MM.1S (cell line): Measurements from ENCODE around the gene KANK4.

Experiments
- DNase-seq: peaks from one replicate; pipeline ENCODE4 v3.0.0-alpha.2; 2015
- H2AFZ ChIP-seq: fragments of 300-600 bp; sonication (generic); 2 replicates; pipeline ENCODE4 v1.6.0; 2016; ENCODE audit warnings: antibody characterized with exemption, low read length
- H3F3A ChIP-seq: fragments of 300-600 bp; sonication (generic); 2 replicates; pipeline ENCODE4 v1.6.1; 2016; ENCODE audit warnings: mild to moderate bottlenecking, antibody characterized with exemption, low read length, moderate library complexity, mixed read lengths; ENCODE audit not compliant: insufficient read depth
- H3K27ac ChIP-seq: fragments of 300-600 bp; sonication (generic); 2 replicates; pipeline ENCODE4 v1.5.1; 2016; ENCODE audit warnings: mild to moderate bottlenecking, low read length
- H3K27me3 ChIP-seq: fragments of 300-600 bp; sonication (generic); replicated peaks from 2 replicates; pipeline ENCODE4 v1.6.0; 2016; ENCODE audit warnings: low read length; ENCODE audit not compliant: insufficient read depth
- H3K36me3 ChIP-seq: fragments of 300-600 bp; sonication (generic); replicated peaks from 2 replicates; pipeline ENCODE4 v1.6.1; 2016; ENCODE audit warnings: mild to moderate bottlenecking, low read length, mixed read lengths; ENCODE audit not compliant: insufficient read depth
- H3K4me1 ChIP-seq: fragments of 300-600 bp; sonication (generic); 2 replicates; pipeline ENCODE4 v1.6.1; 2016; ENCODE audit warnings: low read length, mixed read lengths
- H3K4me2 ChIP-seq: fragments of 300-600 bp; sonication (generic); 2 replicates; pipeline ENCODE4 v1.6.0; 2016; ENCODE audit warnings: low read depth, low read length
- H3K4me3 ChIP-seq: fragments of 300-600 bp; sonication (generic); 2 replicates; pipeline ENCODE4 v1.5.1; 2016; ENCODE audit warnings: low read length, mixed read lengths
- H3K79me2 ChIP-seq: fragments of 300-600 bp; sonication (generic); 2 replicates; pipeline ENCODE4 v1.6.1; 2016; ENCODE audit warnings: mixed run types, low read length, mixed read lengths
- H3K9ac ChIP-seq: fragments of 300-600 bp; sonication (generic); 2 replicates; pipeline ENCODE4 v1.6.1; 2016; ENCODE audit warnings: low read length, mixed read lengths
- H3K9me2 ChIP-seq: fragments of 300-600 bp; sonication (generic); replicated peaks from 2 replicates; pipeline ENCODE4 v1.6.1; 2016; ENCODE audit warnings: mild to moderate bottlenecking, low read length, mixed read lengths; ENCODE audit not compliant: insufficient read depth
- H3K9me3 ChIP-seq: fragments of 300-600 bp; sonication (generic); replicated peaks from 2 replicates; pipeline ENCODE4 v1.6.1; 2016; ENCODE audit warnings: mild to moderate bottlenecking, low read length, mixed read lengths; ENCODE audit not compliant: insufficient read depth
- H4K20me1 ChIP-seq: fragments of 300-600 bp; sonication (generic); 2 replicates; pipeline ENCODE4 v1.6.1; 2016; ENCODE audit warnings: mild to moderate bottlenecking, low read length, moderate library complexity, mixed read lengths; ENCODE audit not compliant: insufficient read depth
- EZH2 ChIP-seq: fragments of 300-600 bp; sonication (generic); optimal IDR thresholded peaks from 2 replicates; pipeline ENCODE3; 2017; ENCODE audit warnings: low read depth, mild to moderate bottlenecking, antibody characterized with exemption, low read length, mixed read lengths
- EZH2phosphoT487 ChIP-seq: fragments of 300-600 bp; sonication (generic); IDR thresholded peaks from 2 replicates; pipeline ENCODE4 v1.6.1; 2018; ENCODE audit warnings: antibody characterized with exemption, low read length
- TF ChIP-seq, protein P1 (sequence below): fragments of 300-600 bp; sonication (generic); IDR thresholded peaks from 2 replicates; pipeline ENCODE4 v1.5.1; 2016; ENCODE audit warnings: antibody characterized with exemption, low read length, mixed read lengths

Gene KANK4

DNA sequence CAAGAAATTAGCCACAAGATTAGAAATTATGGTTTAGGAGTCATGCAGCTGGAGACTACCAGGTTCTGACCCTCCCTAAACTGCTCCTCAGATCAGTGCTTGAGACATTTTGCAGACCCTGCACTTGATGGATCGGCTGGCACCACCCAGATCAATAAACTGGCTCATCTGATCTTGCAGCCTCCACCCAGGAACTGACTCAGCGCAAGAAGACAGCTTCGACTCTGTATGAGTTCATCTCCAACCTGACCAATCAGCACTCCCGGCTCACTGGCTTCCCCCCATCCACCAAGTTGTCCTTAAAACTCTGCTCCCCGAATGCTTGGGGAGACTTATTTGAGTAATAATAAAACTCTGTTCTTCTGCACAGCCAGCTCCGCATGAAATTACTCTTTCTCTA is 84.5 kb downstream of the KANK4 start:
- TF ChIP-seq EZH2 (no peak), EZH2phosphoT487 (no peak)
- TF ChIP-seq, protein P1, sequence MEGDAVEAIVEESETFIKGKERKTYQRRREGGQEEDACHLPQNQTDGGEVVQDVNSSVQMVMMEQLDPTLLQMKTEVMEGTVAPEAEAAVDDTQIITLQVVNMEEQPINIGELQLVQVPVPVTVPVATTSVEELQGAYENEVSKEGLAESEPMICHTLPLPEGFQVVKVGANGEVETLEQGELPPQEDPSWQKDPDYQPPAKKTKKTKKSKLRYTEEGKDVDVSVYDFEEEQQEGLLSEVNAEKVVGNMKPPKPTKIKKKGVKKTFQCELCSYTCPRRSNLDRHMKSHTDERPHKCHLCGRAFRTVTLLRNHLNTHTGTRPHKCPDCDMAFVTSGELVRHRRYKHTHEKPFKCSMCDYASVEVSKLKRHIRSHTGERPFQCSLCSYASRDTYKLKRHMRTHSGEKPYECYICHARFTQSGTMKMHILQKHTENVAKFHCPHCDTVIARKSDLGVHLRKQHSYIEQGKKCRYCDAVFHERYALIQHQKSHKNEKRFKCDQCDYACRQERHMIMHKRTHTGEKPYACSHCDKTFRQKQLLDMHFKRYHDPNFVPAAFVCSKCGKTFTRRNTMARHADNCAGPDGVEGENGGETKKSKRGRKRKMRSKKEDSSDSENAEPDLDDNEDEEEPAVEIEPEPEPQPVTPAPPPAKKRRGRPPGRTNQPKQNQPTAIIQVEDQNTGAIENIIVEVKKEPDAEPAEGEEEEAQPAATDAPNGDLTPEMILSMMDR = no peak
- H3K4me1 ChIP-seq = no peaks in the 10 kb centered on the region
- no peak overlapping the region for H3K4me3 ChIP-seq
- H2AFZ ChIP-seq = no peak overlapping the region
- no peaks in the 10 kb centered on the region for H3K9me3 ChIP-seq
- no peaks in the 10 kb centered on the region for H3K27me3 ChIP-seq
- H4K20me1 ChIP-seq = no peaks in the 10 kb centered on the region
- DNase-seq = no peak
- no peak overlapping the region for H3K9ac ChIP-seq
- no peaks in the 10 kb centered on the region for H3F3A ChIP-seq
- H3K27ac ChIP-seq = no peak overlapping the region
- H3K79me2 ChIP-seq = no peaks in the 10 kb centered on the region
- no peaks in the 10 kb centered on the region for H3K9me2 ChIP-seq
- no peak overlapping the region for H3K4me2 ChIP-seq
- no peaks in the 10 kb centered on the region for H3K36me3 ChIP-seq

- DNase-seq = no peak
- no peak overlapping the region for H3K4me2 ChIP-seq
- H3K4me1 ChIP-seq = no peaks in the 10 kb centered on the region
- H4K20me1 ChIP-seq = no peaks in the 10 kb centered on the region
- TF ChIP-seq EZH2 = no peak
- TF ChIP-seq, protein P1 = no peak
- H2AFZ ChIP-seq = no peak overlapping the region
- no peaks in the 10 kb centered on the region for H3K27me3 ChIP-seq
- no peak overlapping the region for H3K9ac ChIP-seq
- H3K79me2 ChIP-seq = no peaks in the 10 kb centered on the region
- no peaks in the 10 kb centered on the region for H3F3A ChIP-seq
- H3K4me3 ChIP-seq = no peak overlapping the region
- no peaks in the 10 kb centered on the region for H3K36me3 ChIP-seq
- no peaks in the 10 kb centered on the region for H3K9me3 ChIP-seq
- no peak overlapping the region for H3K27ac ChIP-seq
- no peaks in the 10 kb centered on the region for H3K9me2 ChIP-seq
Observed at GRCh38 chr1:62233926-62234450, 85.2 kb downstream of the KANK4 start.

DNA sequence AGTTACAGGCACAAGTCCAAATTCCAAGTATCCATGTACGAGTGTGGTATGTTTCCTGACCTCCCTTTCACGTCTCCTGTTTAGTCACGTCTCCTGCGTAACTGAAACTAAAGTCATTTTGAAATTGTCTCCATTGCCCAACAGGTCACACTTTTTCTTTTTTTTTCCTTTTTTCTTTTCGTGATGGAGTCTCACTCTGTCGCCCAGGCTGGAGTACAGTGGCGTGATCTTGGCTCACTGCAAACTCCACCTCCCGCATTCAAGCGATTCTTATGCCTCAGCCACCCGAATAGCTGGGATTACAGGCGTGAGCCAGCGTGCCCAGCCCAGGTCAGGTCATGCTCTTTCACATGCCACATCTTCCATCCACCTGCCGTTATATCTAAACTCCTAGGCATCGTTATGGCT is 86.4 kb downstream of the KANK4 start:
- Histone ChIP-seq H3K9ac (no peak overlapping the region), H4K20me1 (no peaks in the 10 kb centered on the region), H3K27ac (no peak overlapping the region), H3K4me3 (no peak overlapping the region), H3K4me2 (no peak overlapping the region), H3K9me2 (no peaks in the 10 kb centered on the region), H3K4me1 (no peaks in the 10 kb centered on the region), H3K27me3 (no peaks in the 10 kb centered on the region), H3F3A (no peaks in the 10 kb centered on the region), H2AFZ (no peak overlapping the region), H3K79me2 (no peaks in the 10 kb centered on the region), H3K36me3 (no peaks in the 10 kb centered on the region), H3K9me3 (no peaks in the 10 kb centered on the region)
- no peak for DNase-seq
- no peak for TF ChIP-seq EZH2phosphoT487
- no peak for TF ChIP-seq EZH2
- TF ChIP-seq, protein P1 = no peak
